Measurements from ENCODE around the gene ZBTB7C.

The ZBTB7C gene

GRCh38 chr18:48045744-48046143 is 363.4 kb downstream of the ZBTB7C start:
- DNase-seq = no peak

- no peak for DNase-seq
Measured at GRCh38 chr18:48044944-48045343, 364.2 kb downstream of the ZBTB7C start.

GRCh38 chr18:48043166-48043565 is 366.0 kb downstream of the ZBTB7C start:
- DNase-seq = no peak

GRCh38 chr18:48042431-48042830 is 366.8 kb downstream of the ZBTB7C start:
- DNase-seq = no peak

- no peak for DNase-seq
Measured at GRCh38 chr18:48040457-48041110, 368.6 kb downstream of the ZBTB7C start.

GRCh38 chr18:48039769-48040215 is 369.4 kb downstream of the ZBTB7C start:
- DNase-seq = no peak

- no peak for DNase-seq
Measured at GRCh38 chr18:48038636-48039035, 370.5 kb downstream of the ZBTB7C start.

GRCh38 chr18:48037481-48038271 is 371.5 kb downstream of the ZBTB7C start:
- no peak for DNase-seq

GRCh38 chr18:48036641-48037421 is 372.4 kb downstream of the ZBTB7C start:
- DNase-seq = no peak

GRCh38 chr18:48036226-48036625 is 373.0 kb downstream of the ZBTB7C start:
- no peak for DNase-seq

- no peak for DNase-seq
Measured at GRCh38 chr18:48035556-48035860, 373.7 kb downstream of the ZBTB7C start.

- no peak for DNase-seq
Measured at GRCh38 chr18:48034651-48035555, 374.3 kb downstream of the ZBTB7C start.

GRCh38 chr18:48033790-48034650 is 375.2 kb downstream of the ZBTB7C start:
- DNase-seq = no peak

GRCh38 chr18:48032876-48033789 is 376.1 kb downstream of the ZBTB7C start:
- no peak for DNase-seq

GRCh38 chr18:48031641-48032040 is 377.5 kb downstream of the ZBTB7C start:
- DNase-seq = no peak

GRCh38 chr18:48030616-48031480 is 378.3 kb downstream of the ZBTB7C start:
- no peak for DNase-seq

- DNase-seq = no peak
Measured at GRCh38 chr18:48029296-48029986, 379.7 kb downstream of the ZBTB7C start.

- no peak for DNase-seq
Measured at GRCh38 chr18:48028696-48029095, 380.5 kb downstream of the ZBTB7C start.

GRCh38 chr18:48028081-48028480 is 381.1 kb downstream of the ZBTB7C start:
- no peak for DNase-seq

All from activated naive CD4-positive, alpha-beta T cell treated with anti-CD3 and anti-CD28 coated beads, Interleukin-2, amount 50 U/mL, for 16 hours (primary cell).